Common myeloid progenitor, CD34-positive (primary cell): Measurements from ENCODE around the gene CCSER1.

Experiments
- CTCF ChIA-PET: fragments of 350-600 bp; sonication (Branson Sonifier 250); formaldehyde crosslinking; loops from one replicate; lab custom pipeline; 2021; ENCODE audit warnings: antibody characterized with exemption; lab: Charles Lee
- POLR2A ChIA-PET: fragments of 350-600 bp; sonication (Branson Sonifier 250); formaldehyde crosslinking; loops from one replicate; lab custom pipeline; 2021; ENCODE audit warnings: antibody characterized with exemption; lab: Charles Lee
- DNase-seq, 3 donors: peaks; one replicate each; pipeline versions ENCODE4 v3.0.0 to v3.0.0-alpha.2; 2013
- H3K27ac ChIP-seq, 2 experiments: 1 replicate in 1 of 2; 2 replicates in 1 of 2; pipeline ENCODE4 v1.7.0; 2013; ENCODE audit warnings: inconsistent platforms in 2 of 2, low read length in 2 of 2, mild to moderate bottlenecking in 2 of 2, low read depth in 1 of 2, moderate library complexity in 1 of 2; ENCODE audit not compliant: severe bottlenecking in 2 of 2, insufficient read depth in 1 of 2, poor library complexity in 1 of 2
- H3K27me3 ChIP-seq, 5 experiments: replicated peaks in 2 of 5; 1 replicate in 3 of 5; 2 replicates in 2 of 5; pipeline versions ENCODE4 v1.6.1 to v1.7.0; 2013; ENCODE audit warnings: low read length in 4 of 5, mild to moderate bottlenecking in 2 of 5, moderate library complexity in 2 of 5, inconsistent platforms in 1 of 5; ENCODE audit not compliant: insufficient read depth in 5 of 5, control insufficient read depth in 4 of 5
- H3K36me3 ChIP-seq, 4 experiments: 1 replicate in 2 of 4; 2 replicates in 2 of 4; pipeline versions ENCODE4 v1.6.1 to v1.7.0; 2013; ENCODE audit warnings: low read length in 3 of 4, control low read depth in 1 of 4, mild to moderate bottlenecking in 1 of 4; ENCODE audit not compliant: control insufficient read depth in 4 of 4, insufficient read depth in 4 of 4
- H3K4me1 ChIP-seq, 4 experiments: 1 replicate in 3 of 4; 2 replicates in 1 of 4; pipeline versions ENCODE4 v1.6.1 to v1.7.1; 2013; ENCODE audit warnings: low read length in 3 of 4, mild to moderate bottlenecking in 3 of 4, control low read depth in 1 of 4, inconsistent platforms in 1 of 4, moderate library complexity in 1 of 4; ENCODE audit not compliant: control insufficient read depth in 4 of 4, insufficient read depth in 4 of 4; ENCODE audit errors: control extremely low read depth in 1 of 4
- H3K4me3 ChIP-seq, 7 experiments: 1 replicate in 4 of 7; 2 replicates in 3 of 7; pipeline versions ENCODE4 v1.5.1 to v1.7.0; 2013; ENCODE audit warnings: mild to moderate bottlenecking in 7 of 7, low read length in 6 of 7, moderate library complexity in 6 of 7, inconsistent platforms in 2 of 7, low read depth in 2 of 7, control low read depth in 1 of 7; ENCODE audit not compliant: insufficient read depth in 4 of 7, control insufficient read depth in 1 of 7; ENCODE audit errors: extremely low read depth in 1 of 7
- H3K9me3 ChIP-seq, 5 experiments: 1 replicate in 4 of 5; 2 replicates in 1 of 5; pipeline versions ENCODE4 v1.6.1 to v1.7.1; 2013; ENCODE audit warnings: low read length in 4 of 5, mild to moderate bottlenecking in 2 of 5, inconsistent platforms in 1 of 5, low read depth in 1 of 5, moderate library complexity in 1 of 5; ENCODE audit not compliant: control insufficient read depth in 4 of 5, insufficient read depth in 2 of 5; ENCODE audit errors: control extremely low read depth in 1 of 5
- WGBS: methylation state at CpG from one replicate; pipeline ENCODE4 v1.1.5; 2013; ENCODE audit not compliant: insufficient coverage; 5-methylcytosine and 5-hydroxymethylcytosine counted together

The CCSER1 gene

DNA sequence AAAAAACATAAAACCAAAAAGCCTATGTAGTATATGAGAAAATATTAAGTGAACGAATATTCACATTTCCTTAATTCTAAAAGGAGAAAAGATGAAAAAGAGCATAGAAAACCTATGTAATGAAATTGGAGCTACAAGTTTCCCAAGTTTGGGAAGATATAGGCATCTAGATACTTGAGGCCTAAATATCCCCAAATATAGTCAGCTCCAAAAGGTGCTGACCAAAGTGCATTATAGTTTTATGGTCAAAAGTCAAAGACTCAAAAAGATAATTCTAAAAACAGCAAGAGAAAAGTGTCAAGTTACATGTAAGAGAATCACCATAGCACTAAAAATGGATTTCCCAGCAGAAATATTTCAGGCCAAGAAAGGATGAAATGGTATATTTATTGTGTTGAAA is 1502.9 kb downstream of the CCSER1 start:
- DNase-seq, result no peak
- ChIA-PET CTCF (no interaction called here), POLR2A (no interaction called here)
- Histone ChIP-seq H3K27ac (no peak overlapping the region), H3K4me1 (no peaks in the 10 kb centered on the region), H3K9me3 (peaks cover 0 to 2% (median 0%) of the 10 kb centered on the region in 5 experiments), H3K4me3 (no peak overlapping the region), H3K36me3 (no peaks in the 10 kb centered on the region), H3K27me3 (no peaks in the 10 kb centered on the region)
- WGBS, result no CpG with 5 or more reads among the region's 1 CpG

DNA sequence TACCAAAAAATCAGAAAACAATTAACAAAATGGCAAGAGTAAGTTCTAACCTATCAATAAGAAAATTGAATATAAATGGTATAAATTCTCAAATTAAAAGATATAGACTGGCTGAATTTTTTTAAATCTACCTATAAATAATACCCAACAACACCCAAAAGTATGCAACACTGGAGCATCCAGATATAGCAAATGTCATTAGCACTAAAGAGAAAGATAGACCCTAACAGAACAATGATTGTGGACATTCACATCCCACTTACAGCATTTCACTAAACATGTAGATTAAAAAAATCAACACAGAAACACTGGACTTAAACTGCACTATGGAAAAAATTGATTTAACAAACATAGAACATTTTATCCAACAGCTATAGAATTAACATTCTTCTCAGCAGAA is 1503.6 kb downstream of the CCSER1 start:
- no peak overlapping the region for H3K4me3 ChIP-seq
- peaks cover 0 to 2% (median 0%) of the 10 kb centered on the region in 5 experiments for H3K9me3 ChIP-seq
- H3K27me3 ChIP-seq, result no peaks in the 10 kb centered on the region
- CTCF ChIA-PET, result no interaction called here
- no peaks in the 10 kb centered on the region for H3K4me1 ChIP-seq
- POLR2A ChIA-PET, result no interaction called here
- no peak overlapping the region for H3K27ac ChIP-seq
- H3K36me3 ChIP-seq, result no peaks in the 10 kb centered on the region
- no peak for DNase-seq

DNA sequence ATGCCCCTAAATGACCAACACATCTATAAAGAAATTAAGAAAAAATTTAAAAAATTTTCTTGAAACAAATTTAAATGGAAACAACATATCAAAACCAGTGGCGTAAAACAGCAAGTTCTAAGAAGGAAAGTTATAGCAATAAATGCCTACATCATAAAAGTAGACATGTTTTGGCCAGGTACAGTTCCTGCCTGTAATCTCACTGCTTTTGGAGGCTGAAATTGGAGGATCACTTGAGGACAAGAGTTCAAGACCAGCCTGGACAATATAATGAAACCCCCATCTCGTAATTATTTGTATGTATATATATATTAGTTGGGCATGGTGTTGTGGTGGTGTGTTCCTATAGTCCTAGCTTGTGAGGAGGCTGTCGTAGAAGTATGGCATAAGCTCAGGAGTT is 1504.1 kb downstream of the CCSER1 start:
- no peak for DNase-seq
- ChIA-PET POLR2A (no interaction called here), CTCF (no interaction called here)
- 100% methylated on average over 2 of the region's 3 CpGs for WGBS
- no peak overlapping the region for H3K4me3 ChIP-seq
- no peak overlapping the region for H3K27ac ChIP-seq
- H3K4me1 ChIP-seq, result no peaks in the 10 kb centered on the region
- peaks cover 0 to 2% (median 0%) of the 10 kb centered on the region in 5 experiments for H3K9me3 ChIP-seq
- H3K36me3 ChIP-seq, result no peaks in the 10 kb centered on the region
- H3K27me3 ChIP-seq, result no peaks in the 10 kb centered on the region

DNA sequence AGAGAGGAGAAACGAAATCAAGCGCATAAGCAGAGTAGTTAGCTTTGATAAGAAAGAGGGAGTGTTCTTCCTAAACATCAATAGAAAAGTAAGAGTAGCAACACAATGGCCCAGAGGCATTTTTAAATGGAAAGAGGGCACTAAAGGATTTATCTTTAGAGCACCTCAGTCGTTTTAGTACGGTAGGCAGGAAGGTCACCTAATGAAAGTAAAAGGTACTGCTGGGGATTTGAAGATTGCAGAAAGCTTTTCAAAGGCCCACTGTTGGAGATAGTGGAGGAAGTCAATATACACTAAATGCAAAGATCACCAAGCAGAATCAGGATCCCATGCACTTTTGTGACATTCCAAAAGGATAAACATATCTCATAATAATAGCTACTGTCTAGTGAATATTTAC is 1508.9 kb downstream of the CCSER1 start:
- DNase-seq, result no peak
- Histone ChIP-seq H3K4me1 (no peaks in the 10 kb centered on the region), H3K27me3 (no peaks in the 10 kb centered on the region), H3K9me3 (no peaks in the 10 kb centered on the region), H3K36me3 (no peaks in the 10 kb centered on the region), H3K4me3 (no peak overlapping the region), H3K27ac (no peak overlapping the region)
- CTCF ChIA-PET, result no interaction called here
- POLR2A ChIA-PET, result no interaction called here
- WGBS, result 100% methylated on average over 1 of the region's 4 CpGs
